ENCODE results near the gene MLC1.

Gene MLC1

GRCh38 chr22:50016308-50016987 is 68.8 kb downstream of the MLC1 start:
- DNase-seq (ENCODE audit: low read depth, low spot score) = no peak

GRCh38 chr22:50015451-50016307 is 69.5 kb downstream of the MLC1 start:
- no peak for DNase-seq (ENCODE audit: low read depth, low spot score)

GRCh38 chr22:50014655-50015401 is 70.4 kb downstream of the MLC1 start:
- no peak for DNase-seq (ENCODE audit: low read depth, low spot score)

- no peak for DNase-seq (ENCODE audit: low read depth, low spot score)
Observed at GRCh38 chr22:50014053-50014501, 71.1 kb downstream of the MLC1 start.

DNA sequence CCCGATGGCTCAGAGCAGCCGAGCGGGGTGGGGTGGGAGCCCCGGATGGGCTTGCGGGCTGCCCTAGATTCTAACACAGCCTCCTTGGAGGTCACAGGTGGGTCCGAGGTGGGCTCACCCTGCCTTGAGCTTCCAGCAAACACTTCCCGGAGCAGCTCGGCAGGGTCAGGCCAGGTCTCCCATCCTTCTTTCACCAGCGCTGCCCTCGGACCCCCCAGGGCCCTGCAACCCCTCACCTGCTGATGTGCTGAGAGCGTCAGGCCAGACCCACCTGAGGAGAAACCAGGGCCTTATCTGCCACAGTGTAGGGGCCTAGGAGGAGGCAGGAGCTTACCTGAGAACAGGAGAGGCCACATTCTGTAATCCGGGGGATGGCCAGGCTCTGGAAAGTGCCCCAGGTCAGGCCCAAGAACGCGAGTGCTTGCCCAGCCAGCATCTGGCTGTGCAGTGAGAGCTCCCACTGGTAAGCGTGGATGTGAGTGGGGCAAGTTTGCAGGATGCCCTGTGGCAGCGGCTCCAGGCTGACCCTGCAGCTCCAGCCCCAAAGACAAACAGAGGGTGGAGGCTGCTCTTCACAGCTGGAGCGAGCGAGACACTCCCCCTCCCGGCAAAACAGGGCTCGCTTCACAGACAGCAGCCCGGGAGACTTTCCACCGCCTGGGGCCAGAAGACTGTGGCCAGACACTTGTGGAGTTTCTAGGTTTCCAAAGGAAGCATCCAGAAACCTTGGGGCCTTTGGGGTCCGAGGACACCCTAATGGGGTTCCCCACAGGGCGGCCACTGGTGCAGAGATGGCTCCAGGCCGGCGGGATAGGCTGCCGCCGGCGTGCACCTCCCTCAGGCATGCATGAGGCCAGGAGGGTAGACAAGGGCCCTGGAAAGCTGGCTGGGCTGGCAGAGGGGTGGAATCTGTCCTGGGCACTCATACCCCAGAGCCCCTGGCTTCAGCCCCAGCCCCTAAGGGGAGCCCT is 72.7 kb downstream of the MLC1 start, which contains the start of gene IL17REL:
Gene IL17REL, minus strand, starts transcription at position 555 of the 971 bp plus-strand sequence. Its CDS starts 119 bp downstream, at position 436.
- DNase-seq (ENCODE audit: low read depth, low spot score) = no peak

DNA sequence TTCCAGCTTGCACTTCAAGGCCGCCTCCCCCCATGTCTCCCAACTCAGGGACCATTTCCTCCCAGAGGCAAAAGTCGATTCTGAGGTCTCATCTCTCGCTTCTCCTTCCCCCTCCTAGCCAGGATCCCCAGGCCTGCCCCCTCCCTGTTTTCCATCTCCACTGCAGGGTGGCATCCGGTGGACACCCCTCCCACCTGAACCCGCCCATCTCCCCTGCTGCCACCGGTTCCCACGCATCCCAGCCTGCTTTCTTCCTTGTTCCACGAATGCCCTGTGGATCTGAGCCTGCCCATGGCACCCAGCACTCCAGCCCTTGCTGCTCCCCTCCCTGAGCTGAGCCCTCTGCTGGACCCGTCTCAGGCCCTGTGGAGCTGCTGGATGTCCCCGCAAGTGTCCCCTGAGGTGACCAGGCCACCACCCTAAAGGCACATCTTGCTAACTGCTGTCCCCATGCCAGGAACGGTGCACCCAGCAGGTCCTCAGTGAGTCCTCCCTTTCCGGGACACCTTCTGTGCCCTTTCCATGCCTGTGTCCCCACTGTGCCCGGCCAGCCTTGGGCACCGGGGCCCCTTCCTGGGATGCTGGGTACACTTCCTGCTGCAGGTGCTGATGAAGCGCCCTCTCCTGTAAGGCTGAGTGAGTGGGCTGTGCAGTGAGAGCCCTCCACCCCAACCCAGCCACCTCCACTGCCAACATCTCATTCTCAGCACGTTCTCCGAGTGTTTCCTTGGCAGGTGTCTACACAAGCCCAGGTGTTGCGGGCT is 73.6 kb downstream of the MLC1 start:
- DNase-seq (ENCODE audit: low read depth, low spot score) = no peak

GRCh38 chr22:50010676-50011446 is 74.4 kb downstream of the MLC1 start:
- DNase-seq (ENCODE audit: low read depth, low spot score) = no peak

- DNase-seq (ENCODE audit: low read depth, low spot score) = no peak
Observed at GRCh38 chr22:50009765-50010675, 75.2 kb downstream of the MLC1 start.
